Ramos (cell line): ENCODE measurements around the gene TARBP1.

Source experiments
- in situ Hi-C: fragments of 300-500 bp; cut with MboI; formaldehyde crosslinking; loops from one replicate; pipeline ENCODE4 v1.14.3; 2022; ENCODE audit warnings: low sequenced_read_pairs; ENCODE audit not compliant: unreplicated experiment

The TARBP1 gene

GRCh38 chr1:234488054-234489006 lies 9.4 kb upstream of the TARBP1 start:
- in situ Hi-C loops: loop anchor here (25.0 kb wide), 2 partner anchors 374 to 924 kb away; no protein-coding TSS in a partner anchor

- in situ Hi-C loops: loop anchor here (25.0 kb wide), 2 partner anchors 375 to 925 kb away; no protein-coding TSS in a partner anchor
Observed at GRCh38 chr1:234486858-234487840, 8.2 kb upstream of the TARBP1 start.

GRCh38 chr1:234484991-234485739 lies 6.2 kb upstream of the TARBP1 start:
- in situ Hi-C loops: loop anchor here (25.0 kb wide), 2 partner anchors 377 to 927 kb away; no protein-coding TSS in a partner anchor

GRCh38 chr1:234484218-234484617 lies 5.2 kb upstream of the TARBP1 start:
- in situ Hi-C loops: loop anchor here (25.0 kb wide), 2 partner anchors 378 to 928 kb away; no protein-coding TSS in a partner anchor

- in situ Hi-C loops: loop anchor here (25.0 kb wide), 2 partner anchors 381 to 931 kb away; no protein-coding TSS in a partner anchor
Observed at GRCh38 chr1:234481771-234482170, 2.8 kb upstream of the TARBP1 start.

GRCh38 chr1:234479866-234480265 lies 887 bp upstream of the TARBP1 start:
- in situ Hi-C loops: loop anchor here (25.0 kb wide), 2 partner anchors 382 to 932 kb away; no protein-coding TSS in a partner anchor

GRCh38 chr1:234479310-234479559 lies 256 bp upstream of the TARBP1 start:
- in situ Hi-C loops: loop anchor here (25.0 kb wide), 2 partner anchors 383 to 933 kb away; no protein-coding TSS in a partner anchor

- in situ Hi-C loops: loop anchor here (25.0 kb wide), 2 partner anchors 384 to 934 kb away; no protein-coding TSS in a partner anchor
Observed at GRCh38 chr1:234478152-234478480, 863 bp downstream of the TARBP1 start.

- in situ Hi-C loops: loop anchor here (25.0 kb wide), 2 partner anchors 385 to 935 kb away; no protein-coding TSS in a partner anchor
Observed at GRCh38 chr1:234477386-234478151, 1.4 kb downstream of the TARBP1 start.

- in situ Hi-C loops: loop anchor here (25.0 kb wide), 2 partner anchors 386 to 936 kb away; no protein-coding TSS in a partner anchor
Observed at GRCh38 chr1:234476172-234476571, 2.8 kb downstream of the TARBP1 start.

- in situ Hi-C loops: loop anchor here (25.0 kb wide), 2 partner anchors 387 to 937 kb away; no protein-coding TSS in a partner anchor
Observed at GRCh38 chr1:234475167-234475793, 3.7 kb downstream of the TARBP1 start.

GRCh38 chr1:234474375-234474774 lies 4.6 kb downstream of the TARBP1 start:
- in situ Hi-C loops: no loop called here

- in situ Hi-C loops: no loop called here
Observed at GRCh38 chr1:234473118-234473517, 5.9 kb downstream of the TARBP1 start.

- in situ Hi-C loops: no loop called here
Observed at GRCh38 chr1:234469376-234469775, 9.6 kb downstream of the TARBP1 start.

GRCh38 chr1:234468580-234468979 lies 10.4 kb downstream of the TARBP1 start:
- in situ Hi-C loops: no loop called here

- in situ Hi-C loops: no loop called here
Observed at GRCh38 chr1:234467821-234468220, 11.2 kb downstream of the TARBP1 start.

GRCh38 chr1:234466945-234467344 lies 12.0 kb downstream of the TARBP1 start:
- in situ Hi-C loops: no loop called here

GRCh38 chr1:234463749-234464148 lies 15.2 kb downstream of the TARBP1 start:
- in situ Hi-C loops: no loop called here
